GM18502 (cell line): ENCODE measurements around the gene SEC14L2.

Experiments
- ATAC-seq: cut with Tn5 transposase; IDR thresholded peaks from one replicate; pipeline ENCODE4 v1.9.1; 2021; ENCODE audit warnings: mild to moderate bottlenecking; ENCODE audit not compliant: unreplicated experiment, poor library complexity

SEC14L2 gene

GRCh38 chr22:30424534-30425326, 27.9 kb downstream of the SEC14L2 start:
- ATAC-seq, result no peak

- no peak for ATAC-seq
These were observed 28.5 kb downstream of the SEC14L2 start for GRCh38 chr22:30425327-30425615.

GRCh38 chr22:30425616-30426387, 29.0 kb downstream of the SEC14L2 start, which contains the start of gene MTFP1:
MTFP1 (plus strand) TSS chr22:30425768; CDS start chr22:30425880, 112 bp downstream.
- no peak for ATAC-seq

- ATAC-seq, result no peak
These were observed 29.9 kb downstream of the SEC14L2 start for GRCh38 chr22:30426388-30427353.

GRCh38 chr22:30427871-30428270, 31.1 kb downstream of the SEC14L2 start:
- no peak for ATAC-seq

GRCh38 chr22:30429887-30430286, 33.1 kb downstream of the SEC14L2 start:
- ATAC-seq, result no peak

GRCh38 chr22:30430933-30431332, 34.1 kb downstream of the SEC14L2 start:
- ATAC-seq, result no peak

- ATAC-seq, result no peak
These were observed 35.3 kb downstream of the SEC14L2 start for GRCh38 chr22:30432096-30432495.

- no peak for ATAC-seq
These were observed 35.7 kb downstream of the SEC14L2 start for GRCh38 chr22:30432520-30432919.

GRCh38 chr22:30433227-30433626, 36.4 kb downstream of the SEC14L2 start:
- no peak for ATAC-seq

GRCh38 chr22:30433773-30434172, 37.0 kb downstream of the SEC14L2 start:
- ATAC-seq, result no peak

GRCh38 chr22:30434843-30435242, 38.0 kb downstream of the SEC14L2 start:
- no peak for ATAC-seq

- no peak for ATAC-seq
These were observed 38.9 kb downstream of the SEC14L2 start for GRCh38 chr22:30435674-30436126.

- ATAC-seq, result no peak
These were observed 39.4 kb downstream of the SEC14L2 start for GRCh38 chr22:30436196-30436595.

GRCh38 chr22:30438559-30438958, 41.7 kb downstream of the SEC14L2 start:
- ATAC-seq, result no peak

GRCh38 chr22:30439226-30439625, 42.4 kb downstream of the SEC14L2 start:
- no peak for ATAC-seq

GRCh38 chr22:30439836-30440235, 43.0 kb downstream of the SEC14L2 start:
- no peak for ATAC-seq

- ATAC-seq, result no peak
These were observed 44.3 kb downstream of the SEC14L2 start for GRCh38 chr22:30441088-30441487.

- no peak for ATAC-seq
These were observed 48.0 kb downstream of the SEC14L2 start for GRCh38 chr22:30444632-30445437.
